ENCODE results near the gene SLC6A17.

Gene SLC6A17

DNA sequence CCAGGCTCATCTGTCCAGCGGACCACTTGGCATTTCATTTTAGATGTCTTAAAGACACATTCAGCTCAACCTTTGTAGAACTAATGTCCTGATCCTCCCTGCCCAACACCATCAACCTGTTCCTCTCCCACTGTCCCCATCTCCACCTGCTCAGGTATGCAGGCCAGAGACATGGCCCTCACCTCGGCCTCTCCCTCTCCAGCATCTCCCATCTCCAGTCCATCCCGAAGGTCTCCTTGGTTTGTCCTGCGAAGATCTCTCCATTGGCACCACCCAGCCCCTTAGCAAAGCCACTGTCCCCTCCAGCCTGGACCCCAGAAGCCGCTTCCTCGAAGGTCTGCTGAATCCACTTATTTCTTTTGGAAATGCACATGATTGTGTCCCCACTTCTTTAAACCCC, 38.9 kb downstream of the SLC6A17 start:
- Histone ChIP-seq H3K4me1 (ENCODE audit: control insufficient read depth in 1 of 2, insufficient read depth in 1 of 2, low read depth in 1 of 2, low read length in 1 of 2) (no peaks in the 10 kb centered on the region), H3K9me3 (no peaks in the 10 kb centered on the region), H3K27me3 (peaks cover 58% of the 10 kb centered on the region), H3K4me3 (ENCODE audit: low read depth in 1 of 2, low read length in 1 of 2) (no peak overlapping the region), H3K27ac (no peak overlapping the region), H3K36me3 (no peaks in the 10 kb centered on the region)
- no peak for TF ChIP-seq CTCF (IDR thresholded peaks at IDR 0.05)

GRCh38 chr1:110190282-110190929, 40.1 kb downstream of the SLC6A17 start:
- H3K27ac ChIP-seq: no peak overlapping the region
- no peaks in the 10 kb centered on the region for H3K36me3 ChIP-seq
- no peaks in the 10 kb centered on the region for H3K4me1 ChIP-seq (ENCODE audit: control insufficient read depth in 1 of 2, insufficient read depth in 1 of 2, low read depth in 1 of 2, low read length in 1 of 2)
- no peaks in the 10 kb centered on the region for H3K9me3 ChIP-seq
- H3K4me3 ChIP-seq (ENCODE audit: low read depth in 1 of 2, low read length in 1 of 2): no peak overlapping the region
- peaks cover 45% of the 10 kb centered on the region for H3K27me3 ChIP-seq
- no peak for TF ChIP-seq CTCF (IDR thresholded peaks at IDR 0.05)

GRCh38 chr1:110192541-110192940, 42.2 kb downstream of the SLC6A17 start:
- no peak overlapping the region for H3K27ac ChIP-seq
- H3K36me3 ChIP-seq: no peaks in the 10 kb centered on the region
- no peaks in the 10 kb centered on the region for H3K4me1 ChIP-seq (ENCODE audit: control insufficient read depth in 1 of 2, insufficient read depth in 1 of 2, low read depth in 1 of 2, low read length in 1 of 2)
- peaks cover 25% of the 10 kb centered on the region for H3K27me3 ChIP-seq
- H3K4me3 ChIP-seq (ENCODE audit: low read depth in 1 of 2, low read length in 1 of 2): no peak overlapping the region
- no peak for TF ChIP-seq CTCF (IDR thresholded peaks at IDR 0.05)
- no peaks in the 10 kb centered on the region for H3K9me3 ChIP-seq

- no peak overlapping the region for H3K4me3 ChIP-seq (ENCODE audit: low read depth in 1 of 2, low read length in 1 of 2)
- H3K4me1 ChIP-seq (ENCODE audit: control insufficient read depth in 1 of 2, insufficient read depth in 1 of 2, low read depth in 1 of 2, low read length in 1 of 2): no peaks in the 10 kb centered on the region
- no peaks in the 10 kb centered on the region for H3K9me3 ChIP-seq
- no peak overlapping the region for H3K27ac ChIP-seq
- TF ChIP-seq CTCF (IDR thresholded peaks at IDR 0.05): no peak
- H3K36me3 ChIP-seq: no peaks in the 10 kb centered on the region
- H3K27me3 ChIP-seq: peaks cover 7% of the 10 kb centered on the region
These were observed 44.9 kb downstream of the SLC6A17 start for GRCh38 chr1:110195196-110195595.

DNA sequence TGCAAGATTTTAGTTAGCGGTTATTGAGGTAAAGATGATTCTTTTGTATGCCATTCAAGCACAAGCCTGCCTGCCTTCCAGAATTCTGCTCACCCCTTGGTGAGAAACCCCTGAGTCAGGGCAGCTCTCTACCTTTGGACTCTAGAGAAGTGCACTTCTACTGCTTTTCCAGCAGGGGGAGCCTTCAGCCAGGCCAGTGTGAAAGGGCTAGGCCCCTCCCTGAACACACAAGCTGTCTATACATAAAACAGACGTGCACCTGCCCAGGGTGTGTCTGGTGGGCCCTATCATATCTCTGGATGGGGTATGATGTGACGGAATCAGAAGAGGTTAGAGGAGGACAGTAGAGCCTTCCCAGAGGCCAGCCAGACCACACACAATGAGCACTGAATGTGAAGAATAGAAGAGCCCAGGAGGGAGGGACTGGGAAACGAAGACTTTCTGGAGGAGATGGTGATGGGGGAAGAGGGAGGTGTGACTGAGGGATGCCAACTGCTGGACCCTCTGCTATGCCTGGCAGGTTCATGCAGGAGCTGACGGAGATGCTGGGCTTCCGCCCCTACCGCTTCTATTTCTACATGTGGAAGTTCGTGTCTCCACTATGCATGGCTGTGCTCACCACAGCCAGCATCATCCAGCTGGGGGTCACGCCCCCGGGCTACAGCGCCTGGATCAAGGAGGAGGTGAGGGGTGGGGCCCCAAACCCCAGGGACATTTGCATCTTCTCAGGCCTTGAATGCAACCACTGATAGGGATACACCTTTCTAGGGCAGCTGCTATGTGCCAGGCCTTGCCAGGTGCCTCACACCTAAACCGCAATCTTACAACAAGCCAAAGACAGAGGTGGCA, 46.8 kb downstream of the SLC6A17 start:
- Histone ChIP-seq H3K27ac (no peak overlapping the region), H3K36me3 (no peaks in the 10 kb centered on the region), H3K9me3 (no peaks in the 10 kb centered on the region), H3K27me3 (peaks cover 7% of the 10 kb centered on the region), H3K4me1 (ENCODE audit: control insufficient read depth in 1 of 2, insufficient read depth in 1 of 2, low read depth in 1 of 2, low read length in 1 of 2) (no peaks in the 10 kb centered on the region), H3K4me3 (ENCODE audit: low read depth in 1 of 2, low read length in 1 of 2) (no peak overlapping the region)
- peak; percentile 87 for TF ChIP-seq CTCF (IDR thresholded peaks at IDR 0.05)
